HL-60/S4 treated with retinoic acid at 250 ng/mL for 4 days and 3 days (cell line): ENCODE data around the gene ENO3.

Experiments used
- in situ Hi-C: fragments of 300-500 bp; cut with MboI; formaldehyde crosslinking; loops from 2 replicates; pipeline ENCODE4 v1.7.0; 2022; ENCODE audit warnings: low sequenced_read_pairs

ENO3 gene

DNA sequence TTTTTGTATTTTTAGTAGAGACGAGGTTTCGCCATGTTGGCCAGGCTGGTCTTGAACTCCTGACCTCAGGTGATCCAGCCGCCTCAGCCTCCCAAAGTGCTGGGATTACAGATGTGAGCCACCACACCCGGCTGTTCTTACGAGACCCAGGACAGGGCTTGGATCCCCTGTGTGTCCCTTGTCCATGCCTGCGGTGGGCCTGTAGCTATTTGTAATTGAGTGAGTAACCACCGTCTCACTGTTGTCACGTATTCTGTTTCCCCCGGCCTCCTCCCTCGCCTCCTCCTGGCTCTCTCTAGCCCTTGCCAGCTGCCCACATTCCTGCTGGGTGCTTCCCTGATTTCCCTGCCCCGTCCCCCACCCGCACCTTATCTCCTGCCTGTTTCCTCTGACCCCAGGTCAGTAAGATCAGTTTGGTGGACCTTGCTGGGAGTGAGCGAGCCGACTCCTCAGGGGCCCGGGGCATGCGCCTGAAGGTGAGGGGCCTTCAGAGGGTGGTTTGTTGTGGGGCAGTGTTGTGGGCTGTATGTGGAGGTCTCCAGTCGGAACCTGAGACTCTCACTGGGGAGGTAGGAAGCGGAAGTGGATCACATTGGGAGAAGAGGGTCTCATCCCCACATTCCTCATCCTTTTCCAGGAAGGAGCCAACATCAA is 52.4 kb downstream of the ENO3 start:
- in situ Hi-C loops = no loop called here
